Stimulated activated CD4-positive, alpha-beta T cell treated with anti-CD3 and anti-CD28 coated beads, TNF-alpha, amount 100 ng/mL, for 24 hours (primary cell): Measurements from ENCODE around the gene FAM222A.

Experiments used
- DNase-seq, 3 experiments: peaks; one replicate each; pipeline ENCODE4 v3.0.0-alpha.2; 2020; ENCODE audit warnings: low read depth in 3 of 3

Gene FAM222A

DNA sequence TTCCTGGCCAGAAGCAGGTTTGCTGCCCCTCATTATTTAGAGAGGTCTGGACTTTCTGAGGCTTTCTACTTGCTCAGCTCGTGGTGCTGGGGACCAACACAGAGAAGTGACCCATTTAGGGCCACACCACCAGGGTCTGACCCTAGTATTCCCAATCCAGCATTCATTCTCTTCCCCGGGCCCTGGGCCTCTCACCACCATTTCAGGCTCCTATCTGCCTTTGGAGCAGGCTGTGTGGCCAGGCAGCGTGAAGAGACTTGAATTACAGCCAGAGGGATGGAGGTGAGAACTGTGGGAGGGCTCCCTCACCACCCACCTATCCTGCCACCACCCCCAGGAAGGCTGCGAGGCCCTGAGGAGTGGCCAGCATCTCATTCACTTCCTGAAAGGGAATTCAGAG, 24.6 kb downstream of the FAM222A start:
- DNase-seq = no peak

- no peak for DNase-seq
Measured at GRCh38 chr12:109738878-109739665, 25.4 kb downstream of the FAM222A start.

- DNase-seq = no peak
Measured at GRCh38 chr12:109739747-109740693, 26.4 kb downstream of the FAM222A start.

DNA sequence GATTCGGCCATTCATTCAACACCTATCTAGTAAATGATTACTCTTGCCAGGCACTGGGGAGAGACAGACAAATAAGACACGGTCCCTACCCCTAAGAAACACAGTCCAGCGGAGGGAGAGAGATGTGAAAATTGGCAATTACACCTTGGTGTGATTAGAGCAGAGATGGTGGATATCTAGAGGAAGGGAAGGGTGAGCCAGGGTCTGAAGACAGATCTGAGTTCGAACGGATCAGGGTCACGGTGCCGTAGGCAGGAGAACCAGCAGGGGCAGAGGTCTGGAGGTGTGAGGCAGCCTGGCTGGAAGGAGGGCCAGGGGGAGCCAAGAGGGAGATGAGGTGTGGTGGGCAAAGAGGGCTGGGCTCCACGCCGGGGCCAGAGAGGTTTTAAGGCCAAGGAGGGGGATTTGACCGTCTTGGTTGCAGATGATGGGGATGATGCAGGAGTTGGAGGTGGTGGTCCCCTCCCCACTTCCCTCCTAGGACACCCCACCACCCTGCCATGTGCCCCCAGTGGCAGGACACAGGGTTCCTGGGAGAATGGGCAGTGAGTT, 27.1 kb downstream of the FAM222A start:
- DNase-seq = no peak

DNA sequence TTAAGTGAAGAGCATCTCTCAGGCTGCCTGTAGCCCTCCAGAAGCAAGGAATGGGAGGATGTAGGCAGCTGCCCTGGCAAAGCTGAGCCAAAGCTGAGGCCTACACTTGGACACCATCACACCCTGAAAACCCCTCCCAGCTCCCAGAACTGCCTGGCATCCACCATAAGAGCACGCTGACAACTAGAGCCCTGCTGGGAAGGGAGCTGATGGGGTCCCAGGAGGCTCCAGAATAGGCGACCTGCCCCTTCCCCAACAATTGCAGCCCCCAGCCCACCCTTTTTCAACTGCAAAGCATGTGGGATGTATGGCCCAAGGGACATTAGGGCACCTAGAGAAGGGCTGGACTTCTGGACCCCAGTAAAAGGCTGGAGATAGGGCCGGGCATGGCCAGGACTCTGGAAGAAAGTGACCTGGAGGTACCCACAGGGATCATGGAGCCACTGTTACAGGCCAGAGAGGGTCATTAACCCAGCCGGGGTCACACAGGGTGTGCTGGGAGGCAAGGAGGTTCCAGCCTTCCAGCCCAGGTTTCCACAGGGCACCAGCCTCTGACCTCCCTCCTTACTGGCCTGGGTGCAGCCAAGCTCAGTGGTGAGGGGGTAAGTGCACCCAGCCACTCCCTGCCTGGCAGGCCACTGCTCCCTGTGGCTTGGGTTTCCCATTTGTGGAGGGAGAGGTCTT, 27.8 kb downstream of the FAM222A start:
- no peak for DNase-seq

GRCh38 chr12:109741970-109742703, 28.5 kb downstream of the FAM222A start:
- DNase-seq = no peak

DNA sequence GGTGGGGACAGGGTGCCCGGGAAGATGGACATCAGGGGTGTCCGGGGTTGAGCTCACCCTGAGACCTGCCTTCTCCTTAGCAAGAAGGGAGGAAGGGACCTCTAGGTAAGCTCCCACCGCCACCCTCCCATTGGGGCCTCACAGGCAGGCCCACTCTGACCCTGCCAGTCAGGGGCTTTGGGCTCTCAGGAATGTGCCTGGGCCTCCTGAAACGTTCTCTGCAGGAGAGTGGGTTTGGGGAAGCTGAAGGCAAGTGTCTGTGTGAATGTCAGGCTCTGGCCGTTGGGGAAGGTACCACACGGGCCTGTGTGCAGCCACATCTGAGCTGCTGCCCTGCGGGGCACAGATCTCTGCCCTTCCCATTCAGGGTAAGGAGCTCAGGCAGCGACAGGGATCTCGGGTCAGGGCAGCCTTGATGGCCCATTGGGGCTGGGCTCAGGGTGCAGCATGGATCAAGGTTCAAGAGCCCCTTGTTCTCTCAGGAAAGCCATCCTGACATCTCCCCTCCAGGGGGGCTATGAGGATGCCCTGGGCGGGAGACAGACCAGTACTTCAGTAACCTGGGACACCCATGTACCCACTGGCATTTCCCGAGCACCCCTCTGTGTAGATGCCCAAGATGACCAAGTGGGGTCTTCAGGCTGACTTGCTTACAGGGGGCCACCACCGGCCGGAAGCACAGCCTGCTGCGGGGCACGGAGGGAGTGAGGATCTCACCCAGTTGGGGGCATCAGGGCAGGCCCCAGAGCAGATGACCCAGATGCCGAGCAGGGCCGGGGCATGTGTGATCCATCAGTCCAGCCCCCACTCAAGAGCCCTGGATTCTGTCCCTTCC, 29.7 kb downstream of the FAM222A start:
- no peak for DNase-seq

- no peak for DNase-seq
Measured at GRCh38 chr12:109744026-109744425, 30.4 kb downstream of the FAM222A start.

DNA sequence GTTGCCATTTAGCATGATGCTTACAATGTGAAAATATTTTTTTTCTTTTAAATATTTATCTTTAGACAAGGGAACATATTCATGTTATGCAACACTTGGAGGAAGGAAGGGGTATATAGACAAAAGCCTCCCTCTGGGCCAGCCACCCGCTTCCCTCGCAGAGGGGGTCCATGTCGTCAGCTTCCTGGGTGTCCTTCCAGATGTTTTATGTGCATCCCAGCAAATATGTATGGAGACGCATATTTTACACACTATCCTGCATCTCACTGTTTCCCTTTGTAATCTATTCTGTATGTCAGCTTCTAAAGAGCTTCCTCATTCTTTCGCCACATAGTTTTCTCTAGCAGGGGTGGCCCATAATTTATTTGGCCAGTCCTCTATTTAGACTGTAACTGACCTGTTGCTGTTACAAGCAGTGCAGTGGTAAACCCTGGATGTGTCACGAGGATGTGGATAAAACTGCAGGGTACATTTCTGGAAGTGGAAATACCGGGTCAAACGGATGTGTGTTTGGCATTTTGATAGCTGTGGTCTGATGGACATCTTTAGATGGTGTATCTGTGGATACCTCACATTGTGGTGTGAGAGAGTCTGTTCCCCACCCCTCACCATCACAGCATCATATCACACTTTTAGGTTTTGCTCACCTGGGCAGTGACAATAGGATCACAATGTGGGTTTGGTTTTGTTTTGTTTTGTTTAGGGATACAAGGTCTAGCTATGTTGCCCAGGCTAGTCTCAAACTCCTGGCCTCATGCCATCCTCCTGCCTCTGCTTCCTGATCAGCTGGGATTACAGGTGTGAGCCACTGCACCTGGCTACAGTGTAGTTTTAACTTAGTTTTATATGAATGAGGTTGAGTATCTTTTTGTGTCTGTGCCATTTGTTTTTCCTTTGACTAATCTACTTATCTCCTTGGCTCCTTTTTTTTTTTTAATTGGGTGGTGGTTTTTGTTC, 31.6 kb downstream of the FAM222A start:
- no peak for DNase-seq

DNA sequence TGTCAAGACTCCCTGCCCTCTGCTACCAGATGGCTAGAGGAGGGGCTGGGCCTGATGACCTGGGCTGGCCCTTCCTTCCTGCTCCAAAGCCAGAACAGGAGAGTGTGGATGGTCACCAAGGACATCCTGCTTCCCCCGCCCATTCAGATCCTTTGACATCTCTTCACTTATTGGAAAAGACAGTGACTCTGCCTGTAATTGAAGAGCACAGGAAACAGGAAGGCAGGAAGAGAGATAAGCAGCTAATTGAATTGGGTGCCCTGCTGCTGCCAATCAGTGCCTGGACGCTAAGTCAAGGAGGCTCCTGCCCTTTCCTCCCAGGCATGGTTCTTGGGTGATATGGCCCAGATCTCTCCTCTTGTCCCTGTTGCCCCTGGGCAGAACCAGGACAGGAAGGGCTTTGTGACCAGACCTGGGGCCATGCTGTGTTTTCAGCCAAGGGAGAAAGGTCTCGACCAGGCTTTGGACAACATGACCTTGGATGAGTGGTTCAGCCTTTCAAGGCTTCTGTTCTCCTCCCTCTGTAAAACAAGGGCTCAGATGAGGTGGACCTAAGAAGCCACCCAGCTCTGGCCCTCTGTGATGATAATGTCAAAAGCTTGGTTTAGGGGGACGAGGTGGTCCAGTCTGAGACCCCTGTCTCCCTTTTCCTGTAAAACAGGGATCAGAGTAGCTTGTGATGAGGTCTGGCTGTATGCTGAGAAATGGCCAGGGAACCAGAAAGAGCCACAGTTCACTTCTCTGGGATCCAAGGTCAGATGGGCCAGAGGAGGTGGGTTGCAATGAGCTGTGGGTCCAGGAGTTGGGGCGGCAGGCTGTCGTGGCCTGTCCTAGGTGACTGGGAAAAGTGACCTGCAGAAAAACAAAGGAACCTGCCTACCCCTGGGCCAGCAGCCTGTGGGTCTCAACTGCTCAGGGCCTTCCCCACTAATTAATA, 38.8 kb downstream of the FAM222A start:
- DNase-seq = no peak

- no peak for DNase-seq
Measured at GRCh38 chr12:109753054-109753401, 39.4 kb downstream of the FAM222A start.

DNA sequence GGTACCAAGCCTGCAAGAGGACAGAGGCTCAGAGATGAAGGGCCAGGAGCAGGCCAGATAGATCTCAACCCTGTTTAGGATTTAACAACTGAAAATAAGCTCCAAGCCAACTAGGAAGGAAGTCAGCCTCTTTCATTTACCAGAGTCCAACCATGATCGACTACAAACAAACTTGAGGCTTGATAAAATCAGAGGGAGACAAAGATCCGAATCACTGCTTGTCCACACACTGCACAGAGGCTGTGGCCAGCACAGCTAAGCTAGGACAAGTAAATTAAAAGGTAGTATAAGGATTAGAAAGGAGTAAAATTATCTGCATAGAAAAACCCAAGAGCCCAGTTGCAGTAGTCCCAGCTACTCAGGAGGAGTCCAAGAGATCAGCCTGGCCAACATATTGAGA, 40.3 kb downstream of the FAM222A start:
- no peak for DNase-seq

GRCh38 chr12:109756457-109756856, 42.8 kb downstream of the FAM222A start:
- no peak for DNase-seq

DNA sequence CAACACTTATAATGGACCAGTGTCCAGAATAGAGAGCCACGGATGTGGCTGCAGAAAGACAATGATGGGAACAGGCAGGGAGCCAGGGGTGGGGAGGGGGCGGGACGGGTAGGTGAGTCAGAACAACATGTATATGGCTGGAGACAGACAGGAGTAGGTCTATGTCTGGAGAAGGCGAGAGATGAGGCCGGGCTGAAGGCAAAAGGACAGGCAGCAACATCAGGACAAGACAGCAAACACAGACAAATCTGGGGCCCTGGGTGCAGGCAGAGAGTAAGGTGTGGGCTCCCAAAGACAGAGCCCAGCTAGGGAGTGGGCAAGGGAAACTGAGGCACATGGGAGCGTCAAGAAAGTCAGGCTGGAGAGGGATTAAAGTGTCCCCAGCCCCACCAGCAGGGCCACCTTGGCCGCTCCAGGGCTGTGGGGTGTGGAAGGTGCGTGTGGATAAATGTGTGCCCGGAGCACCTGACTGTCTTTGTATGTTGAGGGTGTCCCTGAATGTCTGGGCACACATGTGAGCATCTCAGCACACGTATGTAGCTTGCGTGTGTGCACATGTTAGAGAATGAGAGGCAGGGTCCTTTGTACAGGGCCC, 44.1 kb downstream of the FAM222A start:
- DNase-seq = no peak

- no peak for DNase-seq
Measured at GRCh38 chr12:109758426-109759420, 45.1 kb downstream of the FAM222A start.

GRCh38 chr12:109759595-109759994, 46.0 kb downstream of the FAM222A start:
- DNase-seq = no peak
